ENCODE measurements around the gene SRMS. TPM values are rescaled to one million over a fixed set of nuclear protein-coding genes. Genes with fewer than 3 reads are reported as not detected.

SRMS gene
- total RNA-seq, 1 experiment from 2014 or later: 3.2 TPM

GRCh38 chr20:63587256-63587655 lies 39.7 kb upstream of the SRMS start:
- POLR2A ChIA-PET: no interaction called here

More at GRCh38 chr20:63587256-63587655, 39.7 kb upstream of the SRMS start:
- DNase-seq (ENCODE audit: low read depth, low spot score): no peak
- no peaks in the 10 kb centered on the region for H4K20me1 ChIP-seq (ENCODE audit: insufficient read depth)
- no peak overlapping the region for H3K4me2 ChIP-seq (ENCODE audit: low read length)
- H3K27ac ChIP-seq (ENCODE audit: low read depth, low read length): no peak overlapping the region
- no peaks in the 10 kb centered on the region for H3K27me3 ChIP-seq (ENCODE audit: insufficient read depth, low read length)
- no TSS peak for BruUV-seq (replicated peaks)
- no peaks in the 10 kb centered on the region for H3K79me2 ChIP-seq (ENCODE audit: insufficient read depth, low read length)
- ATAC-seq: no peak
- H3K4me1 ChIP-seq (ENCODE audit: control insufficient read depth in 1 of 2, insufficient read depth in 2 of 2, low read length in 2 of 2): no peaks in the 10 kb centered on the region
- intact Hi-C loops (cut with micrococcal nuclease): no loop called here
- no peak overlapping the region for H3K9ac ChIP-seq (ENCODE audit: low read length)
- RAD21 ChIA-PET (ENCODE audit: low non-redundant PET in 1 of 2, low total read pairs in 2 of 2, uncharacterized antibody in 2 of 2, unreplicated experiment in 2 of 2): no interaction called here
- no peaks in the 10 kb centered on the region for H3K9me2 ChIP-seq (ENCODE audit: insufficient read depth)
- TF ChIP-seq, protein P1, sequence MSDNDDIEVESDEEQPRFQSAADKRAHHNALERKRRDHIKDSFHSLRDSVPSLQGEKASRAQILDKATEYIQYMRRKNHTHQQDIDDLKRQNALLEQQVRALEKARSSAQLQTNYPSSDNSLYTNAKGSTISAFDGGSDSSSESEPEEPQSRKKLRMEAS (IDR thresholded peaks at IDR 0.05): no peak
- TF ChIP-seq, protein P2, sequence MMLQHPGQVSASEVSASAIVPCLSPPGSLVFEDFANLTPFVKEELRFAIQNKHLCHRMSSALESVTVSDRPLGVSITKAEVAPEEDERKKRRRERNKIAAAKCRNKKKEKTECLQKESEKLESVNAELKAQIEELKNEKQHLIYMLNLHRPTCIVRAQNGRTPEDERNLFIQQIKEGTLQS (IDR thresholded peaks at IDR 0.05): no peak
- TF ChIP-seq ZNF274 (IDR thresholded peaks at IDR 0.05; ENCODE audit: low read depth, low read length): no peak
- TF ChIP-seq REST (IDR thresholded peaks at IDR 0.05; ENCODE audit: low read depth): no peak
- TF ChIP-seq ELF1 (IDR thresholded peaks at IDR 0.05; ENCODE audit: borderline replicate concordance, low read depth): no peak
- no peak for TF ChIP-seq EGR1 (IDR thresholded peaks at IDR 0.05; ENCODE audit: low read depth)
- no peak for TF ChIP-seq SRF (IDR thresholded peaks at IDR 0.05; ENCODE audit: low read depth)
- TF ChIP-seq JUND (IDR thresholded peaks at IDR 0.05): no peak
- TF ChIP-seq SIN3A (IDR thresholded peaks at IDR 0.05; ENCODE audit: low read depth): no peak
- no peaks in the 10 kb centered on the region for H3K36me3 ChIP-seq (ENCODE audit: control insufficient read depth in 1 of 2, insufficient read depth in 2 of 2, low read length in 2 of 2)
- H3K4me3 ChIP-seq (replicated peaks in 1 of 2; ENCODE audit: low read depth in 1 of 2, low read length in 2 of 2): no peak overlapping the region
- CTCF ChIA-PET: no interaction called here
- no peaks in the 10 kb centered on the region for H3K9me3 ChIP-seq (ENCODE audit: control insufficient read depth in 1 of 2, insufficient read depth in 1 of 2, low read depth in 1 of 2, low read length in 2 of 2)
- no peak overlapping the region for H2AFZ ChIP-seq (ENCODE audit: low read depth, low read length, poor library complexity, severe bottlenecking)
